BE2C (cell line): Measurements from ENCODE around the gene AMD1.

Source experiments
- DNase-seq: peaks from one replicate; pipeline ENCODE4 v3.0.0-alpha.2; 2020
- H3K27me3 ChIP-seq: fragments of 250-450 bp; sonication (Bioruptor Pico); 2 replicates; pipeline ENCODE4 v1.5.1; 2020; ENCODE audit warnings: mild to moderate bottlenecking
- H3K36me3 ChIP-seq: fragments of 250-450 bp; sonication (Bioruptor Pico); 2 replicates; pipeline ENCODE4 v1.5.1; 2020; ENCODE audit warnings: mild to moderate bottlenecking
- H3K4me1 ChIP-seq: fragments of 250-450 bp; sonication (Bioruptor Pico); 2 replicates; pipeline ENCODE4 v1.5.1; 2020
- H3K4me3 ChIP-seq: 2 replicates; pipeline ENCODE4 v1.5.1; 2011; ENCODE audit warnings: low read depth, low read length
- H3K9me3 ChIP-seq: fragments of 250-450 bp; sonication (Bioruptor Pico); 2 replicates; pipeline ENCODE4 v1.5.1; 2020
- TF ChIP-seq, protein P1 (sequence below): IDR thresholded peaks from 2 replicates; pipeline ENCODE4 v1.5.1; 2012; ENCODE audit warnings: mild to moderate bottlenecking, low read depth, low read length

Gene AMD1

DNA sequence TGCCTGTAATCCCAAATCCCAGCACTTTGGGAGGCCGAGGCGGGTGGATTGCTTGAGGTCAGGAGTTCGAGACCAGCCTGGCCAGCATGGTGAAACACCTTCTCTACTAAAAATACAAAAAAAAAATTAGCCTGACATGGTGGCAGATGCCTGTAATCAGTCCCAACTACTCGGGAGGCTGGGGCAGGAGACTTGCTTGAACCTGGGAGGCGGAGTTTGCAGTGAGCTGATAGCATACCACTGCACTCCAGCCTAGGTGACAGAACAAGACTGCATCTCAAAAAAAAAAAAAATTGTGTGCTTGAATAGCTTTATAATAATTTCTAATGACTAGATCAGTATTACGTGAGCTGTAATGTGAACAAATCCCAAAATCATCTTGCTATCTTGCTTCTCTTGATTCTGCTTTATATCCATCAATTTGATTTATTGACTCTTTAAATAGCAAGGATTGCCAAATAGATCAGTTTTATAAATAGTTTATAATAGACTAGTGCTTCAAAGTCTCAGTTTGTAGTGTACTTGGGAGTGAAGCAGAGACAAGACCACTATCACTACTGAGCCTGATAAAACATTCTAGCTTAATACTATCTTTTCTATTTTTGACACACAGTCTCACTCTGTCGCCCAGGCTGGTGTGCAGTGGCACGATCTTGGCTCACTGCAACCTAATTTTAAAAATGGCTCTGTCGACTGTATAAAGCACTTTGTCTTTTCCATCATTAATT is 7.1 kb downstream of the AMD1 start:
- H3K4me3 ChIP-seq: no peak overlapping the region
- TF ChIP-seq, protein P1, sequence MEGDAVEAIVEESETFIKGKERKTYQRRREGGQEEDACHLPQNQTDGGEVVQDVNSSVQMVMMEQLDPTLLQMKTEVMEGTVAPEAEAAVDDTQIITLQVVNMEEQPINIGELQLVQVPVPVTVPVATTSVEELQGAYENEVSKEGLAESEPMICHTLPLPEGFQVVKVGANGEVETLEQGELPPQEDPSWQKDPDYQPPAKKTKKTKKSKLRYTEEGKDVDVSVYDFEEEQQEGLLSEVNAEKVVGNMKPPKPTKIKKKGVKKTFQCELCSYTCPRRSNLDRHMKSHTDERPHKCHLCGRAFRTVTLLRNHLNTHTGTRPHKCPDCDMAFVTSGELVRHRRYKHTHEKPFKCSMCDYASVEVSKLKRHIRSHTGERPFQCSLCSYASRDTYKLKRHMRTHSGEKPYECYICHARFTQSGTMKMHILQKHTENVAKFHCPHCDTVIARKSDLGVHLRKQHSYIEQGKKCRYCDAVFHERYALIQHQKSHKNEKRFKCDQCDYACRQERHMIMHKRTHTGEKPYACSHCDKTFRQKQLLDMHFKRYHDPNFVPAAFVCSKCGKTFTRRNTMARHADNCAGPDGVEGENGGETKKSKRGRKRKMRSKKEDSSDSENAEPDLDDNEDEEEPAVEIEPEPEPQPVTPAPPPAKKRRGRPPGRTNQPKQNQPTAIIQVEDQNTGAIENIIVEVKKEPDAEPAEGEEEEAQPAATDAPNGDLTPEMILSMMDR: no peak
- DNase-seq: no peak
- no peaks in the 10 kb centered on the region for H3K9me3 ChIP-seq
- peaks cover 16% of the 10 kb centered on the region for H3K36me3 ChIP-seq
- no peaks in the 10 kb centered on the region for H3K27me3 ChIP-seq
- no peaks in the 10 kb centered on the region for H3K4me1 ChIP-seq

DNA sequence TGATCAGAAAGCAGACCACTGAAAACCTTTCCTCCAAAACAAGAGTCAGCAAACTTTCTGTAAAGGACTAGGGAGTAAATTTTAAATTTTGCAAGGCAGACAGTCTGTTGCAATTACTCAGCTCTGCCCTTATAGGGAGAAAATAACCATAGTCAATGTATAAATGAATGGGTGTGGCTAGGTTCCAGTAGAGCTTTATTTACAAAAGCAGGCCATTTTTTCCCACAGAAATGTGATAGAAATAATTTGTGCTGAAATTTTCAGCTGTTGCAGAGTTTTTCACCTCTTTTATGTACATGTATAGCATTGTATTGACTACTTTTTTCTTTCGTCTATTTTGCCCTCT is 7.7 kb downstream of the AMD1 start:
- DNase-seq: no peak
- TF ChIP-seq, protein P1: no peak
- Histone ChIP-seq H3K9me3 (no peaks in the 10 kb centered on the region), H3K27me3 (no peaks in the 10 kb centered on the region), H3K36me3 (peaks cover 16% of the 10 kb centered on the region), H3K4me3 (no peak overlapping the region), H3K4me1 (no peaks in the 10 kb centered on the region)

DNA sequence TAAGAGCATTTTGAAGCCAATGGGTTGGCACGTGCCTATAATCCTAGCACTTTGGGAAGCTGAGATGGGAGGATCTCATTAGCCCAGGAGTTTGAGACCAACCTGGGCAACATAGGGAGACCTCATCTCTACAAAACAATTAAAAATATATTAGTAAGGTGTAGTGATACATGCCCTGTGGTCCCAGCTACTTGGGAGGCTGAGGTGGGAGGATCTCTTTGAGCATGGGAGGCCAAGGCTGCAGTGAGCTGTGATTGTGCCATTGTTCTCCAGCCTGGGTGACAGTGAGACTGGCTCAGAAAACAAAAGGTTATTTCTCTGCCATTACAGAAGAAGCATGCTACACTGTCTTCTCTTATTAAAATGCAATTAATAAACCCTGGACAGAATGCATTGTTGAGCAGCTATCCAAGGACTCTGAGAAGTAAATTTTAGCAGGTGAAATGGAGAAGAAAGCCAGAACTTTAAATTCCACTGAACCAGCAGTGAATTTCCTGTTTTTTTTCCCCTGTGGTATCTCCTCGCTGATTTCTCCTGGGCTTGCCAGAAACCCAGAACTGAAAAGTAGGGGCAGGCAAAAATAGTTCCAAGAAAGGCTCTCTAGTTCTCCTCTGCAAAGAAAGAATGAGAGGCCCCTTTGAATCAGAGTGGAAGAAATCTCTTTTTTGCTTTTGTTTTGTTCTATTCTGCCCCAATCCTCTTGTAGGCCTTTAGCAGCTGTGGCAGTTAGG is 8.4 kb downstream of the AMD1 start:
- H3K36me3 ChIP-seq: peaks cover 16% of the 10 kb centered on the region
- H3K27me3 ChIP-seq: no peaks in the 10 kb centered on the region
- TF ChIP-seq, protein P1: no peak
- no peak for DNase-seq
- no peak overlapping the region for H3K4me3 ChIP-seq
- H3K4me1 ChIP-seq: no peaks in the 10 kb centered on the region
- no peaks in the 10 kb centered on the region for H3K9me3 ChIP-seq

DNA sequence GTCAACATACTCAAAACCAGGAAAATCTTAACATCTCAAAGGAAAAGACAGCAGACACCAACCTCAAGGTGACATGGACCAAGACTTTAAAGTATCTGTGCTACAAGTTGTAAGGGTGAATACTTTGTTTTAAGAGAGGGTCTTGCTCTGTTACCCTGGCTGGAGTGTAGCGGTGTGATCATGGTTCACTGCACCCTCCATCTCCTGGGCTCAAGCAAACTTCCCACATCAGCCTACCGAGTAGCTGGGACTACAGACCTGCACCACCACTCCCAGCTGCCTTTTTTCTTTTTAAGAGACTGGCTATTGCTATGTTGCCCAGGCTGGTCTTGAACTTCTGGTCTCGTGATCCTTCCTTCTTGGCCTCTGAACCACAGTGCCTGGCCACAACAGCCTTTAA is 9.7 kb downstream of the AMD1 start:
- DNase-seq: no peak
- no peaks in the 10 kb centered on the region for H3K27me3 ChIP-seq
- TF ChIP-seq, protein P1: no peak
- H3K9me3 ChIP-seq: no peaks in the 10 kb centered on the region
- H3K36me3 ChIP-seq: peaks cover 24% of the 10 kb centered on the region
- H3K4me1 ChIP-seq: no peaks in the 10 kb centered on the region
- H3K4me3 ChIP-seq: no peak overlapping the region

DNA sequence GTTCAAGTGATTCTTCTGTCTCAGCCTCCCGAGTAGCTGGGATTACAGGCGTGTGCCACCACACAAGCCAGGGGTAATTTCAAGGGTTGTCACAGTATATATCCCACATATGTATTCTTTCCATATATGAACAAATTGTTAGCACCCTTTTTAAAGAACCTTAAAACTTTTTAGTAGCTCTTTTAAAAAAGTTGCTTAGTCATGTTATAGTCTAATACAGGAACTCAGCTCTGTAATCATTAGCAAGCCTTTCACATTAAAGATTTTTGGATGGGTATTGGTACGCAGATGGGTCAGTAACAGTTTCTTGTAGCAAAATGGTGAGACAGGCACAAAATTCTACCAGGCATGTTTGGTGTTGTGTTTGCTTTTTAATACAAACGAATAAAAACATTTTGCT is 10.9 kb downstream of the AMD1 start:
- Histone ChIP-seq H3K4me1 (no peaks in the 10 kb centered on the region), H3K27me3 (no peaks in the 10 kb centered on the region), H3K9me3 (no peaks in the 10 kb centered on the region), H3K4me3 (no peak overlapping the region), H3K36me3 (peaks cover 36% of the 10 kb centered on the region)
- no peak for DNase-seq
- TF ChIP-seq, protein P1: no peak

DNA sequence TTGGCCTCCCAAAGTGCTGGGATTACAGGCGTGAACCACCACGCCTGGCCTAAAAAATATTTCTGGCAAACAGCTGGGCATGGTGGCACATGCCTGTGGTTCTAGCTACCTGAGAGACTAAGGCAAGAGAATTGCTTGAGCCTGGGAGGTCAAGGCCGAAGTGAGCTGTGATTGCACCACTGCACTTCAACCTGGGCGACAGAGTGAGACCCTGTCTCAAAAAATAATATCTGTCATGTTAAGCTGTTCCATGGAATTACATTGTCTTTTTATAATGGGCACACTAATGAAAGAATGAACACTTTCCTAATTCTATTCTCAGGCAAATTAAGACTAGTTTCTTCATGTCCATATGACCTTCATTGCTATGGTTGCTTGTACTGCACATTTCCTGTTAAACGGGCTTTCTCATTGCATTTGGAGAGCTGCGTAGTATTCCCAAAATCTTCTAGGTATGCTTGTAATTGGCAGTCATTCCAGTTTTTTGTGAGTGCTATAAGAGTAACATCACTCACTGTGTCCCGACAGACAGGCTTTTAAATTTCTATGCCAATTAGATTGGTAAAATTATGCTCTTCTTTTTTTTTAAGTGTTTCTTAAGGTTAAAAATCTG is 12.1 kb downstream of the AMD1 start:
- Histone ChIP-seq H3K4me1 (no peaks in the 10 kb centered on the region), H3K4me3 (no peak overlapping the region), H3K36me3 (peaks cover 48% of the 10 kb centered on the region), H3K9me3 (no peaks in the 10 kb centered on the region), H3K27me3 (no peaks in the 10 kb centered on the region)
- TF ChIP-seq, protein P1: no peak
- DNase-seq: no peak
